H9 (cell line): ENCODE data around the gene CDH16. TPM values are rescaled to one million over a fixed set of nuclear protein-coding genes. Genes with fewer than 3 reads are reported as not detected.

Experiments used
- DNase-seq: peaks from one replicate; pipeline ENCODE4 v3.0.0-alpha.2; 2017
- H2AFZ ChIP-seq: one replicate; pipeline ENCODE4 v1.6.1; 2013; ENCODE audit warnings: mild to moderate bottlenecking, low read length, control low read depth, moderate library complexity
- H2AK5ac ChIP-seq: 2 replicates; pipeline ENCODE4 v1.6.1; 2013; ENCODE audit warnings: low read length, control low read depth, mixed read lengths; ENCODE audit not compliant: insufficient read length
- H2BK120ac ChIP-seq: one replicate; pipeline ENCODE4 v1.6.1; 2013; ENCODE audit warnings: low read depth, mild to moderate bottlenecking, low read length, control low read depth, inconsistent platforms; ENCODE audit not compliant: poor library complexity, severe bottlenecking
- H2BK12ac ChIP-seq: 2 replicates; pipeline ENCODE4 v1.6.1; 2013; ENCODE audit warnings: low read length, control low read depth, mixed read lengths, low read depth; ENCODE audit not compliant: insufficient read length
- H2BK15ac ChIP-seq: 2 replicates; pipeline ENCODE4 v1.6.1; 2013; ENCODE audit warnings: low read depth, low read length, control low read depth
- H2BK20ac ChIP-seq: one replicate; pipeline ENCODE4 v1.6.1; 2013; ENCODE audit warnings: low read depth, mild to moderate bottlenecking, low read length, control low read depth, inconsistent platforms; ENCODE audit not compliant: poor library complexity, severe bottlenecking
- H2BK5ac ChIP-seq: 2 replicates; pipeline ENCODE4 v1.6.1; 2013; ENCODE audit warnings: low read length, control low read depth, mixed read lengths; ENCODE audit not compliant: insufficient read length
- H3K14ac ChIP-seq: 2 replicates; pipeline ENCODE4 v1.6.1; 2013; ENCODE audit warnings: low read length, control low read depth; ENCODE audit not compliant: insufficient read depth
- H3K18ac ChIP-seq: 2 replicates; pipeline ENCODE4 v1.6.1; 2013; ENCODE audit warnings: low read depth, mild to moderate bottlenecking, mixed read lengths, low read length, control low read depth; ENCODE audit not compliant: insufficient read length
- H3K23ac ChIP-seq: 2 replicates; pipeline ENCODE4 v1.6.1; 2013; ENCODE audit warnings: low read length, control low read depth, mixed read lengths, low read depth; ENCODE audit not compliant: insufficient read length
- H3K23me2 ChIP-seq: 2 replicates; pipeline ENCODE4 v1.6.1; 2013; ENCODE audit warnings: low read depth, mild to moderate bottlenecking, mixed read lengths, low read length, control low read depth; ENCODE audit not compliant: insufficient read length, poor library complexity, severe bottlenecking
- H3K27ac ChIP-seq: 2 replicates; pipeline ENCODE4 v1.5.1; 2013; ENCODE audit warnings: low read length, control low read depth, mixed read lengths, low read depth; ENCODE audit not compliant: insufficient read length
- H3K27me3 ChIP-seq: 2 replicates; pipeline ENCODE4 v1.6.1; 2013; ENCODE audit warnings: low read length, control low read depth, inconsistent platforms; ENCODE audit not compliant: insufficient read depth
- H3K4ac ChIP-seq: 2 replicates; pipeline ENCODE4 v1.6.1; 2013; ENCODE audit warnings: low read depth, mild to moderate bottlenecking, control low read depth, inconsistent platforms, low read length, moderate library complexity
- H3K4me1 ChIP-seq: 2 replicates; pipeline ENCODE4 v1.6.1; 2013; ENCODE audit warnings: low read length, control low read depth, inconsistent platforms; ENCODE audit not compliant: insufficient read depth
- H3K4me2 ChIP-seq: 2 replicates; pipeline ENCODE4 v1.6.1; 2013; ENCODE audit warnings: low read length, control low read depth, mixed read lengths; ENCODE audit not compliant: insufficient read length, insufficient read depth
- H3K56ac ChIP-seq: 2 replicates; pipeline ENCODE4 v1.6.1; 2013; ENCODE audit warnings: low read depth, mild to moderate bottlenecking, mixed read lengths, low read length, control low read depth; ENCODE audit not compliant: insufficient read length
- H3K79me1 ChIP-seq: 2 replicates; pipeline ENCODE4 v1.6.1; 2013; ENCODE audit warnings: low read depth, mild to moderate bottlenecking, moderate library complexity, low read length, control low read depth, inconsistent platforms; ENCODE audit not compliant: insufficient read depth, poor library complexity, severe bottlenecking
- H3K79me2 ChIP-seq: 2 replicates; pipeline ENCODE4 v1.6.1; 2013; ENCODE audit warnings: low read length, control low read depth, inconsistent platforms; ENCODE audit not compliant: insufficient read depth
- H3K9ac ChIP-seq: 2 replicates; pipeline ENCODE4 v1.6.1; 2013; ENCODE audit warnings: low read length, control low read depth, mixed read lengths; ENCODE audit not compliant: insufficient read length; ENCODE audit errors: extremely low read depth
- H3K9me3 ChIP-seq: one replicate; pipeline ENCODE4 v1.6.1; 2013; ENCODE audit warnings: low read depth, low read length, inconsistent platforms; ENCODE audit not compliant: control insufficient read depth
- H3T11ph ChIP-seq: one replicate; pipeline ENCODE4 v1.6.1; 2013; ENCODE audit warnings: mild to moderate bottlenecking, low read length, control low read depth, inconsistent platforms
- H4K20me1 ChIP-seq: one replicate; pipeline ENCODE4 v1.6.1; 2013; ENCODE audit not compliant: control insufficient read depth, insufficient read length, insufficient read depth
- H4K5ac ChIP-seq: 2 replicates; pipeline ENCODE4 v1.6.1; 2013; ENCODE audit warnings: low read depth, mild to moderate bottlenecking, mixed read lengths, low read length, control low read depth; ENCODE audit not compliant: insufficient read length
- H4K8ac ChIP-seq: replicated peaks from 2 replicates; pipeline ENCODE4 v1.6.1; 2013; ENCODE audit warnings: low read length, control low read depth, mixed read lengths, low read depth; ENCODE audit not compliant: insufficient read length
- H4K91ac ChIP-seq: 2 replicates; pipeline ENCODE4 v1.6.1; 2013; ENCODE audit warnings: low read depth, mild to moderate bottlenecking, moderate library complexity, mixed read lengths, low read length, control low read depth; ENCODE audit not compliant: insufficient read length
- H3K27ac Mint-ChIP-seq, 3 experiments: 2 replicates in 2 of 3; 3 replicates in 1 of 3; pipeline ENCODE4 v1.8.0; 2020 to 2021; ENCODE audit warnings: mixed read lengths in 3 of 3, mild to moderate bottlenecking in 1 of 3, moderate library complexity in 1 of 3
- H3K27me3 Mint-ChIP-seq: 2 replicates; pipeline ENCODE4 v1.8.0; 2021; ENCODE audit warnings: low read depth, mild to moderate bottlenecking, moderate library complexity, mixed read lengths
- H3K36me3 Mint-ChIP-seq, 3 experiments: 2 replicates in 2 of 3; 3 replicates in 1 of 3; pipeline ENCODE4 v1.8.0; 2020 to 2021; ENCODE audit warnings: low read depth in 3 of 3, mixed read lengths in 3 of 3; ENCODE audit not compliant: insufficient read depth in 1 of 3
- H3K4me1 Mint-ChIP-seq, 2 experiments: 2 replicates each; pipeline ENCODE4 v1.8.0; 2020; ENCODE audit warnings: mixed read lengths in 2 of 2
- H3K4me3 Mint-ChIP-seq, 2 experiments: 2 replicates in 1 of 2; 3 replicates in 1 of 2; pipeline ENCODE4 v1.8.0; 2020 to 2021; ENCODE audit warnings: mild to moderate bottlenecking in 2 of 2, mixed read lengths in 2 of 2, moderate library complexity in 1 of 2
- H3K9me3 Mint-ChIP-seq, 2 experiments: 2 replicates in 1 of 2; 3 replicates in 1 of 2; pipeline ENCODE4 v1.8.0; 2020; ENCODE audit warnings: mild to moderate bottlenecking in 2 of 2, mixed read lengths in 2 of 2, moderate library complexity in 1 of 2
- WGBS: extraction: QIAGEN DNeasy Blood & Tissue Kit; methylation state at CpG from one replicate; pipeline ENCODE4 v1.1.7; 2013; ENCODE audit warnings: missing lambda C conversion rate, low lambda C conversion rate, mixed read lengths; ENCODE audit not compliant: insufficient read length; ENCODE audit errors: extremely low coverage; 5-methylcytosine and 5-hydroxymethylcytosine counted together
- total RNA-seq: library from RNA; stranded (reverse); gene quantifications from 2 replicates; pipeline ENCODE4 v1.2.1, GENCODE V29; 2021
- TF ChIP-seq, protein P1 (sequence below): fragments of 200-600 bp; sonication (generic); conservative IDR thresholded peaks from 3 replicates; pipeline ENCODE4 v1.8.0; 2021; ENCODE audit warnings: antibody characterized with exemption, mild to moderate bottlenecking

The CDH16 gene
- total RNA-seq, 1 experiment from 2014 or later = not detected

DNA sequence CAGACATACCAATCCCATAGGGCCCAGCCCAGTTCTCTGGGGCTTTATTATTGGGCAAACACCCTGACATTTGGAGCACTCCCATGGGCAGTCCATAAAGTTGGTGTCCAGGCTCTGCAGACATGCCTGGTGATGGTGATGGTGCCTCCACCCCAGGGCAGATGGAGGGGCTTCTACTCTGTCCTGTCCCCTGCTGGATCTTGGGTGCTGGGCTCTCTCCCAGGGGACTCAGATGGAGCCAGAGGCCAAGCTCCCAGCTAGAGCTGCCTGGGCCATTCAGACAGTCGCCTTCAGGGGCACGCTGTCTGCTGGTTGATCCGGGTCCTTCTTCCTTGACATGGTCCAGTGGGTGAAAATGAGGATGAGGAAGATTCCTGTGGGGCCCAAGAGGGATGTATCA is 10.6 kb downstream of the CDH16 start:
- Mint-ChIP-seq H3K4me3 (no peak overlapping the region), H3K9me3 (no peaks in the 10 kb centered on the region), H3K4me1 (peaks cover 2 to 15% of the 10 kb centered on the region in 2 experiments; a peak in 3 of 4 replicates), H3K27me3 (peaks cover 26% of the 10 kb centered on the region), H3K27ac (no peak overlapping the region), H3K36me3 (no peaks in the 10 kb centered on the region)
- H2BK120ac ChIP-seq = no peak overlapping the region
- TF ChIP-seq, protein P1, sequence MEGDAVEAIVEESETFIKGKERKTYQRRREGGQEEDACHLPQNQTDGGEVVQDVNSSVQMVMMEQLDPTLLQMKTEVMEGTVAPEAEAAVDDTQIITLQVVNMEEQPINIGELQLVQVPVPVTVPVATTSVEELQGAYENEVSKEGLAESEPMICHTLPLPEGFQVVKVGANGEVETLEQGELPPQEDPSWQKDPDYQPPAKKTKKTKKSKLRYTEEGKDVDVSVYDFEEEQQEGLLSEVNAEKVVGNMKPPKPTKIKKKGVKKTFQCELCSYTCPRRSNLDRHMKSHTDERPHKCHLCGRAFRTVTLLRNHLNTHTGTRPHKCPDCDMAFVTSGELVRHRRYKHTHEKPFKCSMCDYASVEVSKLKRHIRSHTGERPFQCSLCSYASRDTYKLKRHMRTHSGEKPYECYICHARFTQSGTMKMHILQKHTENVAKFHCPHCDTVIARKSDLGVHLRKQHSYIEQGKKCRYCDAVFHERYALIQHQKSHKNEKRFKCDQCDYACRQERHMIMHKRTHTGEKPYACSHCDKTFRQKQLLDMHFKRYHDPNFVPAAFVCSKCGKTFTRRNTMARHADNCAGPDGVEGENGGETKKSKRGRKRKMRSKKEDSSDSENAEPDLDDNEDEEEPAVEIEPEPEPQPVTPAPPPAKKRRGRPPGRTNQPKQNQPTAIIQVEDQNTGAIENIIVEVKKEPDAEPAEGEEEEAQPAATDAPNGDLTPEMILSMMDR = no peak
- no peak overlapping the region for H2BK5ac ChIP-seq
- H3K14ac ChIP-seq = no peak overlapping the region; the same call in 1 of the 2 replicates
- no peak overlapping the region for H4K91ac ChIP-seq
- H3K56ac ChIP-seq = no peak overlapping the region
- no peak for DNase-seq
- H3K79me2 ChIP-seq = no peaks in the 10 kb centered on the region
- no peaks in the 10 kb centered on the region for H3K27me3 ChIP-seq
- H4K20me1 ChIP-seq = no peaks in the 10 kb centered on the region
- H3K27ac ChIP-seq = no peak overlapping the region
- no peak overlapping the region for H3T11ph ChIP-seq
- WGBS = no CpG with 5 or more reads among the region's 3 CpGs
- no peak overlapping the region for H4K5ac ChIP-seq
- H2AFZ ChIP-seq = no peak overlapping the region
- no peak overlapping the region for H3K4me2 ChIP-seq
- H3K18ac ChIP-seq = no peak overlapping the region
- no peak overlapping the region for H2BK12ac ChIP-seq
- H3K23me2 ChIP-seq = no peaks in the 10 kb centered on the region
- H3K4ac ChIP-seq = no peak overlapping the region
- H2AK5ac ChIP-seq = no peak overlapping the region
- no peak overlapping the region for H2BK15ac ChIP-seq
- H3K4me1 ChIP-seq = no peaks in the 10 kb centered on the region
- no peaks in the 10 kb centered on the region for H3K9me3 ChIP-seq
- no peak overlapping the region for H3K9ac ChIP-seq
- H3K79me1 ChIP-seq = no peaks in the 10 kb centered on the region
- H4K8ac ChIP-seq = no peak overlapping the region
- H2BK20ac ChIP-seq = no peak overlapping the region
- H3K23ac ChIP-seq = no peak overlapping the region
